Retina (tissue), 1 donor: Measurements from ENCODE around the gene RPF1.
"Not testable (repeated sequence)": the region's sequence is repeated elsewhere in the genome, so short reads cannot be mapped to it uniquely, and the experiment has no call there.

Experiments used
- DNase-seq: peaks from one replicate; pipeline ENCODE4 v3.0.0-alpha.2; 2016

Gene RPF1

DNA sequence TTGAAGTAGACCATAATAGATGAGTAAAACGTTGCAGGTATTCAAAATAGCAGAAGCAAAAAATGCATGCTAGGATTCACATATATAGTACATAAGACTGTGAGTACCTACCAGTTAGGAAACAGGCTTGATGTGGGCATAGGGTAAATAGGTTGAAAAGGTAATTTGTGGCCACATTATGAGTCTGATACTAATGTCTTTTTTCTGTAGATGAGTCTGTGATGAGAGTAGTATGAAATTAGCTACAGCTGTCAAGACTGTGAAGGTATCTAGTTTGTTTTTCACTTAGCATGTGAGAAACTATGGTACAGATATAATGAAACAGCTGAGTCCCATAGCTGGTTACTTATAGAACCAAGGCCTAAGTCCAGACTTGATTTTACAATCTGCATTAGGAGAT is 14.7 kb downstream of the RPF1 start:
- DNase-seq = no peak

DNA sequence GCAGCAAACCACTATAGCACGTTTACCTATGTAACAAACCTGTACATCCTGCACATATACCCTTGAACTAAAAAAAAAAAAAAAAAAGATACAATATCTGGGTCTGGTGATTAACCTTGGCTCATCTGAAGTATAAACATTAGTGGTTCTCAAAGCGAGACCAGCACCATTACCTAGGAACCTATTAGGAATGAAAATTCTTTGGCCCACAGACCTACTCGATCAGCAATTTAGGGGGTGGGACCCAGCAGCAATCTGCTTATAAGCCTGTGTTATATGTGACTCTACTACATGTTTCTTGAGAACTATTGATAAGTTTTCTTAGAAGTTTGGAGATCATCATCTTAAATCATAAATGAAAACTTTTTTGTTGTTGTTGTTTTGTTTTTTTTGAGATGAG is 17.4 kb downstream of the RPF1 start:
- DNase-seq = no peak

DNA sequence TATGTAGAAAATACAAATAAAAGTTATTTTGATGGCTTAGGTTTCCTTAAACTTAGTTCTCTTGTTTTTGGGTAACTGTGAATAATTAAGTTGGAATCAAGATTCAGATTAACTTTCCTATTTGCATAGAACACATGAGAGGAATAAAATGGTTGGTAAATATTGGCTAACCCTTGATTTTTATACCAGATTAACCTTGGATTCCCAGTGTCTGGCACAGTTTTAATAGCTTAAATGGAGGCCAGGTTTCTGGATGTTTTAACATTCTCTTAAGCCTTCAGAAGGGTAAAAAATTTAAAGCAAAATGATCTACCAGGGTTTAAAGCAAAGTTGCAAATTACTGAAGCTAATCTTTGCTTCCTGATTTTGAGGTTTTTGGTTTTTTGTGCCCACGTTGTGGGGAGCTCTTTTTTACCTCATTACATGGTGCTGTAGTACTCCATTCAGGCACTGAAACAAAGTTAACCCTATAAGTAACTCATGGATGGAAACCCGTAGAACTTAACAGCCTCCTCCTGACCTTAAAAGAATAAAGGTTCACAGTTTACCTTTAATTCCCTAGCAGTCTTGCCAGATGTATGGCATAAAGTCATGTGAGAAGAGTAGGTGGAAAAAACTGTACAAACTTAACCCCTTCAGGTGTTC is 18.7 kb downstream of the RPF1 start:
- no peak for DNase-seq

DNA sequence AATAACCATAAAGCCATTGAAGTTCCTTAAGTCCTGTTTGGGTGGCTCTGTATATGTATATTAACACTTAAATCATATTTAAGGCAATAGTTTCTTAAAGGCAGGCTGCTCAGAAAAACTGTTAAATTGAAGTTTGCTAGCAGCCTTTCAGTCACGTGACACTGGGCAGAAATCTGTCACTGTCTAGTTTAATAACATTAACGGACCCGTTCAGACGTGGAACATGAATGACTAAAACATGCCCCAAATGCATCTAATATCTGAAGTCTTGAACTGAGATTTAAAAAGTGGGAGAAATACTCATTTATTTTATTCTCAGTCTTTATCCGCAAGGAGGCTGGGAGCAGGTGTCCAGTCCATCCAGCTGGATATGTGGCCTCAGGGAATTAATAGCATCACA is 23.9 kb downstream of the RPF1 start:
- peak; percentile 48 for DNase-seq

DNA sequence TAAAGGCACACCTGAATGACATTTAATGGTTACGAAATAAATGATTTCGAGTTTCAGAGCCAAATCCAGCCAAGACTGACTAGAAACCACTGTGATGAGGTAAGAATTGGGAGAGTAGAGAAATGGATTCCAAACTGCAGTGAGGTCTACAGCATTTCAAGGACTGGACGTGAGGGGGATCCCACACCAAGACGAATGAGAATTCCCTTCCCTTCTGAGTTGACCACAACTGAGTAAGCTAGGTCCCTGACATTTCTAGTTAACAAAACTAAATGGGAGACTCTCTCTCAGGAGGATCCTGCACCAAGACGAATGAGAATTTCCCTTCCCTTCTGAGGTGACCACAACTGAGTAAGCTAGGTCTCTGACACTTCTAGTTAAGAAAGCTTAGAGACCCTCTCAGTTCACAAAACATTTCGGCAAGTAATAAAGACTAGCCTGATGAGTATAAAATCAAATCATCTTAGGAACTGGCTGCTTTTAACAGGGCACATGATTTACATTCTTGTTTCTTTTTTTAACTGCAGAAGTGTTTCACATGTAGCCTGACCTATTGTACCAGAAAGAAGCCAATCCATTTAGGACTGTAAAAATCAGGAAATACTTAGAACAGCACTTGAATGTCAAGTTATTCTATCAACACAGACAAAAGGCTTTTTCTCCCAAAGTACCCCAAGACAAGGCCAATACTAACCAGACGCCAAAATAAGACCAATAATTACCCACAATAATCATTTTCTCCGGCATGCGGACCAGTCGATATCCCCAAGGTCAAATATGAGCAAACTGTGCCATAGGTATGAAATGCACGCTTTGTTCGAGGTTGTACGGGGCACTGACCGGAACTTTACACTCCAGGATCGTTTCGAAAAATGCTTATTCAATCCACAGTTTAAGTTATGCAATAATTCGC is 25.8 kb downstream of the RPF1 start:
- peak; percentile 17 for DNase-seq

DNA sequence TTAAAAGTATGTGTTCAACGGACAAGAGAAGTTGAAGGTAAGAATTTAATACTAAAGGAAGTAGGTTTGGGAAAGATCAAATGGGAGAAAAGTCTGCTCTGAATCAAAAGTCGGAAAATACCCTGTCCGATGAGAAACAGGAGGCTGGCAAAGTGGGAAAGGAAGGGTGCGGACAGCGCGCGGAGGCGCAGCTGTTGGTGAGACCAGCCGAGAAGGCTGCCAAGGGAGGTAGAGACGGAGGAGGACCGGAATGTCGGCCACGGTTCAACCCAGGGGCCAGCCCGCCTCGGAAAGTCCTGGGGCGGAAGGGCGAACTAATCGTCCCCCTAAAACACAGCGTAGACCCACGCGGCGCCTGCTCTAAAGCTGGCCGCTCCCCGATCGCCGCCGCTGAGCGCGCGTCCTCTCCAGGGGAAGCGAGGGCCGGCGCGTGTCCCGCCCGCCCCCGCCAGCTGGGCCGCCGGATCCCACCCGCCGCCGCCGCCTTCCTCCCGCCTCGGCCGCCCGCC is 26.5 kb downstream of the RPF1 start:
- DNase-seq = peak; percentile 91

GRCh38 chr1:84506002-84506728 is 27.1 kb downstream of the RPF1 start, which contains the start of the genes GNG5 and SPATA1:
TSS of gene GNG5 (minus strand) at chr1:84506581. CDS start at chr1:84506091, 490 bp downstream.
TSS of gene SPATA1 (plus strand) at chr1:84506386. CDS start at chr1:84516360, 9,974 bp downstream.
- DNase-seq = peak; percentile 98

- no peak for DNase-seq
Measured at GRCh38 chr1:84506729-84507453, 27.8 kb downstream of the RPF1 start.

DNA sequence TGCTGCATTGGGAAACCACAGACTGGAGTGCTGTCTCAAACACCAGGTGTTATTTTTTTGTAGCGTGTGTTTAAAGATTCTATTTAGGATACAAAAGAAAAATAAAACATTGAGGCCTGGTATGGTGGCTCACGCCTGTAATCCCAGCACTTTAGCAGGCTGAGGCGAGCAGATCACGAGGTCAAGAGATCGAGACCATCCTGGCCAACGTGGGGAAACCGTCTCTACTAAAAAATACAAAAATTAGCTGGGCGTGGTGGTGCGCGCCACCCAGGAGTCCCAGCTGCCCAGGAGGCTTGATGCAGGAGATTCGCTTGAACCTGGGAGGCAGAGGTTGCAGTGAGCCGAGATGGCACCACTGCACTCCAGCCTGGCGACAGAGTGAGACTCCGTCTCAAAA is 28.8 kb downstream of the RPF1 start:
- not testable (repeated sequence) for DNase-seq

DNA sequence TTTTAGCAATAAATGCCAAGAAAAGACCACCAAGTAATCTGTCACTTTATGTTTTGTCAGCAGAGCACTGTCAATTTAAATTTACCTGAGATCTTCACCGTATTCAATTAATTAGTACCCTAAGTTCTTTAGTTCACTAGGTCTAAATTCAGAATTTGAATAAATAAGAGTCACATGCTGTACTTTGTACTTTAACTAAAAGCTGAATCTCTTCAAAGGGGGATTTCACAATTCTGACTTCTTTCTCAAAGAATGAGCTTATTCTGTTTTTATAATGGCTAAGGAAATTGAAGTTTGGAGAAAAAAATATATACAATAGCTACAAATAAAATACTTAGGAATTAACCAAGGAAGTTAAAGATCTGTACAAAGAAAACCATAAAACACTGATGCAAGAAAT is 29.4 kb downstream of the RPF1 start:
- DNase-seq = no peak

DNA sequence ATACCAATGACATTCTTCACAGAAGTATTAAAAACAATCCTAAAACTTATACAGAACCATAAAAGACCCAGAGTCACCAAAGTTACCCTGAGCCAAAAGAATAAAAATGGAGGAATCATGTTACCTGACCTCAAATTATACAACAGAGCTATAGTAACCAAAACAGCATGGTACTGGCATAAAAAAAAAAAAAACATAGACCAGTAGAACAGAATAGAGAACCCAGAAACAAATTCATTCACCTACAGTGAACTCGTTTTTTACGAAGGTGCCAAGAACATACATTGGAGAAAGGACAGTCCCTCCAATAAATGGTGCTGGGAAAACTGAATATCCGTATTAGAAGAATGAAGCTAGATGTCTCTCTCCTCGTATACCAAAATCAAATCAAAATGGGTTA is 30.0 kb downstream of the RPF1 start:
- DNase-seq = no peak

GRCh38 chr1:84510165-84510564 is 31.1 kb downstream of the RPF1 start:
- DNase-seq = no peak

DNA sequence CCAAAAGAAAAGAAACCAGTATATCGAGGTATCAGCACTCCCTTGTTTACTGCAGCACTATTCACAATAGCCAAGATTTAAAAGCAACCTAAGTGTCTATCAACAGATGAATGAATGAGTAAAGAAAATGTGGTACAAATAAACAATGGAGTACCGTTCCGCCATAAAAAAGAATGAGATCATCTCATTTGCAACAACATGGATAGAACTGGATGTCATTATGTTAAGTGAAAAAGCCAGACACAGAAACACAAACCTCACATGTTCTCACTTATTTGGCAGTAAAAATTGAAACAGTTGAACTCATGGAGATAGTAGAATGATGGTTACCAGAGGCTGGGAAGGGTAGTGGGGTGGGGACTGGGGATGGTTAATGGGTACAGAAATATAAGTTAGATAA is 31.6 kb downstream of the RPF1 start:
- no peak for DNase-seq

DNA sequence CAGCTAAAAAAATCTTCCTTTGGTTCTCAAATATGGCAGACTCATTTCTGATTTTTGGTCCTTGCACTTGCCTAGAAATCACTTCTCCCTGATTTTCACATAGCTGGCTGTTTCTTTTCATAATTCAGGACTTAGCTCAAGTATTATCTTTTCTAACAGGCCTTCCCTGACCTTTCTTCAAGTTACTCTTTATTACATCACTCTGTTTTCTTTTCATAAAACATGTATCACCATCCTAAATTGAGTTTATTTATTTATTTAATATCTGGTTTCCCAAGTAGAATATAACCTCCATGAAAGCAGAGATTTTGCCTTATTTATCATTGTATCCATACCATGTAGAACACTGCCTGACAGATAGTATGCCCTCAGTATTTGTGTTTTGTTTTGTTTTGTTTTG is 45.5 kb downstream of the RPF1 start:
- no peak for DNase-seq

GRCh38 chr1:84525779-84526178 is 46.7 kb downstream of the RPF1 start:
- no peak for DNase-seq

DNA sequence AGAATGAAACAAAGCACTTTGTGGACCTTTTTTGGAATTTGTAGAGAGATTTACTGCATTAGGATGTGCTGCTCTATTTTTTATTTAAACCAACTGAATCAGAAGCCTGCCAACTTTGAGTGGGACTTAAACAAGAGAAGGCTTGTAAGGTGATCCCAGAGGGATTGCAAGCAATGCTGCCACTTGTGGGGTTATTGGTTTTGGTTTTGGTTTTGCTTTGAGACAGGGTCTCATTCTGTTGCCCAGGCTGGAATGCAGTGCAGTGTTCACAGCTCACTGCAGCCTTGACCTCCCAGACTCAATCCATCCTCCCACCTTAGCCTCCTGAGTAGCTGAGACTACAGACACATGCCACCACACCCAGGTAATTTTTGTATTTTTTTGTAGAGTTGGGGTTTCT is 59.5 kb downstream of the RPF1 start:
- no peak for DNase-seq

DNA sequence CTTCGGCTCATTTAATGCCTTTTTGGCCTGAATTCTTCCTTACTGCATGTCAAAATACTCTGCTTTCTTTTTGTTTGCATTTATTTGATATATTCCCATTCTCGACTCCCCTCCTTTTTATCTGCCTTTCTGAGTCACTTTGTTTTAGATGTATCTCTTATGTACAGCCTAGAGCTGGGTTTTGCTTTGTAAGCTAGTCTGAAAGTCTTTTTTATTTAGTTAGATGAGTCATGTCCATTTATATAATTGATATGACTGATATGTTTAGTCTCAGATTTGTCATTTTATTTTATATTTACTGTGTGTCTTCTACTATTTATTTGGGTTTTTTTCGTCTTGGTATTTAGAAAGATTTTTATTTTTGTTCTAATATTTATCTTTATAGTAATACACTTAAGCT is 60.9 kb downstream of the RPF1 start:
- DNase-seq = no peak

GRCh38 chr1:84540759-84541158 is 61.7 kb downstream of the RPF1 start:
- no peak for DNase-seq

- DNase-seq = no peak
Measured at GRCh38 chr1:84541679-84542078, 62.6 kb downstream of the RPF1 start.
